Liver (tissue), 3 donors: Measurements from ENCODE around the gene ROR1.

ENCODE experiments used
- CTCF ChIP-seq: fragments of 150-350 bp; IDR thresholded peaks from 2 replicates; pipeline ENCODE4 v1.5.1; 2017; ENCODE audit warnings: improper control_type of control experiment, low read depth, low read length; ENCODE audit not compliant: missing input control
- EGR1 ChIP-seq, 2 donors: IDR thresholded peaks; 2 replicates each; pipeline ENCODE4 v1.6.1; 2016 to 2018; ENCODE audit warnings: antibody characterized with exemption in 2 of 2, low read depth in 2 of 2
- FOXA1 ChIP-seq: IDR thresholded peaks from 2 replicates; pipeline ENCODE4 v1.6.1; 2016; ENCODE audit warnings: antibody characterized with exemption
- JUND ChIP-seq, 2 donors: IDR thresholded peaks; 2 replicates each; pipeline ENCODE4 v1.6.1; 2016; ENCODE audit warnings: antibody characterized with exemption in 2 of 2
- MAX ChIP-seq: IDR thresholded peaks from 2 replicates; pipeline ENCODE4 v1.6.1; 2016; ENCODE audit warnings: antibody characterized with exemption
- RAD21 ChIP-seq, 2 donors: IDR thresholded peaks; 2 replicates each; pipeline ENCODE4 v1.6.1; 2016; ENCODE audit warnings: antibody characterized with exemption in 2 of 2, mild to moderate bottlenecking in 2 of 2
- SP1 ChIP-seq: IDR thresholded peaks from 2 replicates; pipeline ENCODE4 v1.6.1; 2018; ENCODE audit warnings: antibody characterized with exemption, mild to moderate bottlenecking
- ZBTB33 ChIP-seq: IDR thresholded peaks from 2 replicates; pipeline ENCODE4 v1.6.1; 2016; ENCODE audit warnings: antibody characterized with exemption
- donor health status: healthy.
- donor health status: healthy.

DNA sequence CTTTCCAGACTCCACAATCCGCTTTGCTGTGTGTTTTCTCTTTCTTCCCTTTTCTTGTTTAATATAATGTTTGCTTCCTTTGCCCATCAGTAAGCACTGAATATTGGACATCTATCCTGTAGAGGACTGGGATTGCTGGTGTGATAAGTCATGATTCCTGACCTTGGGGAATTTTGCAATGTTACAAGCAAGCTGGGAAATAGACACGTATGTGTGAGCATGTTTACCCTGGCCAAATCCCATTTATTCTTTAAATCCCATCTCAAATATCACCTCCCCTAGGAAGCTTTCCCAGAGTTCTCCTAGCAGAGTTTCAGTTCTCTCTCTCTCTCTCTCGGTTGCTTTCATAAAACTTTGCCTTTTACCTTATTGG, 155.3 kb downstream of the ROR1 start:
- TF ChIP-seq FOXA1 (no peak), SP1 (no peak), CTCF (no peak), EGR1 (IDR thresholded peaks at IDR 0.05; ENCODE audit: low read depth in 2 of 2) (no peak), RAD21 (IDR thresholded peaks at IDR 0.05) (no peak), MAX (no peak), JUND (IDR thresholded peaks at IDR 0.05) (no peak), ZBTB33 (no peak)
